Fibroblast of skin of left biceps (primary cell): ENCODE measurements around the gene ADAD1.

Experiments used
- DNase-seq, 2 experiments: peaks; one replicate each; pipeline ENCODE4 v3.0.0-alpha.2; 2013; ENCODE audit warnings: low read depth in 2 of 2

The ADAD1 gene

GRCh38 chr4:122456231-122457116 is 77.7 kb downstream of the ADAD1 start, which contains the start of gene IL2:
Gene IL2 (minus strand): TSS chr4:122456725. CDS start chr4:122456440, 285 bp downstream.
- DNase-seq: no peak

GRCh38 chr4:122458625-122459024 is 79.8 kb downstream of the ADAD1 start:
- no peak for DNase-seq

GRCh38 chr4:122469457-122469856 is 90.6 kb downstream of the ADAD1 start:
- no peak for DNase-seq

- DNase-seq: no peak
These were observed 96.4 kb downstream of the ADAD1 start for GRCh38 chr4:122475233-122475632.

GRCh38 chr4:122476126-122476525 is 97.3 kb downstream of the ADAD1 start:
- no peak for DNase-seq

GRCh38 chr4:122476745-122477144 is 97.9 kb downstream of the ADAD1 start:
- no peak for DNase-seq
